ENCODE measurements around the gene SFXN2. TPM values are rescaled to one million over a fixed set of nuclear protein-coding genes. Genes with fewer than 3 reads are reported as not detected.

SFXN2 gene
- total RNA-seq, 1 donor from 2014 or later: 1.7 TPM

DNA sequence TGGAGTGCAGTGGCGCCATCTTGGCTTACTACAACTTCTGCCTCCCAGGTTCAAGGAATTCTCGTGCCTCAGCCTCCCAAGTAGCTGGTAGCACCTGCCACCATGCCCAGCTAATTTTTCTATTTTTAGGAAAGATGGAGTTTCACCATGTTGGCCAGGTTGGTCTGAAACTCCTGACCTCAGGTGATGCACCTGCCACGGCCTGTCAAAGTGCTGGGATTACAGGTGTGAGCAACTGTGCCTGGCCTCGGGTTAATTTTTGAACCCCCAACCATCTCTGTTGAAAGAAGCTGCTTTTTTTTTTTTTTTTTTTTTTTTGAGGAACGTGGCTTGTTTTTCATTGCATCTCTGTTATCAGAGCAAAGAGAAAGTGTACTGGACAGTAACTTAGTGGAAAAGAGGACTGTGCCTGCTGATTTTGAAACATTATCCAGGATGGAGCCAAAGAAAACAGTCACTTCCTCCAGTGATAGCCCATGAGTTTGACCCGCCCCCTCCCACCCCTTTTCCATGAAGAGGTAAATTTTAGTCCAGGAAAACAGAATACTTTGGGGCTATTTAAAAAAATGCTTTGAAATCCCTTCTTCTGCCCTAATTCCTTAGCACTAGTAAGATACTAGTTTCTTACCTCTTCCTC, 67.6 kb downstream of the SFXN2 start:
- DNase-seq (no peak), ATAC-seq (ENCODE audit: poor library complexity) (peak; percentile 58)
- intact Hi-C loops (cut with DNase I): no loop called here

DNA sequence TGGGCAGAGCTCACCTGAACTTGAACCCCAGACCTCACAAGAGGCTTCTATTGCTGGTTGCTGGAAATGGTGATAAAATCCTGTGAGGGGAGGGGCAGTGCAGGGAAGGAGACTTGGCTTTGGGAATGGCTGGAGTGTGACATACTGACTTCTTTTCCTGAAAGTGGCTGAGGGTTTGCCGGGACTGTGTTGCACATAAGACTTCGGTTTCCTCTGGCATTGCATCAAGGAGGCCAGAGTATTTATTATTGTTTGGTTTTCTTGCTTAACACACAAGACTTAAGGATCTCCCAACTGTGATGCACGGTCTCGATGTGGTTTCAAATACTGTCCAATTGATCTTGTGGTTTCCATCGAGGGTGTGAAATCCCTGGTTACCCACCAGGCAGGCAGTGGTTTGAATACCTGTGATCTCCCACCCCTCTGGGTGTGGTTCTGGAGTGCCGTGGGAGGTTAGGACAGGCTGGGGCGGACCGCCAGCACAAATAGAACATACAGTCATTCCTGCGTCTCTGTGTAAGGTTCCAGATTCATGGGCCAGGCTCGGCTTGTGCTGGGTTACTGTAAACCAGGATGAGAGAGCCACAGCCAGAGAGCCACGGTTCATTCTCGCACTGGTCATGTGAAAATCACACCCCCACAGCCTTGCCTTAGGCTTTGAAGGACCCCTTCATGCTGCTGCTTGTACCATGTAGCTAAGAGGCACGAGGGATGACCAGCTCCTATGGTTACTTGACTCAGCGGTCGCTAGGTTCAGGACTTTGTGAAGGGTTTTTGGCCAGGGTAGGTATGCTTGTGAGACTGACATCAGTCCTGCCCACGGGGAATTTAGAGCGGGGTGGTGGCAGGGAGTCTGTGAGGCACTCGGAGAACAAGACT, 68.5 kb downstream of the SFXN2 start:
- intact Hi-C loops (cut with DNase I): no loop called here
- DNase-seq (peak; percentile 78), ATAC-seq (ENCODE audit: poor library complexity) (peak; percentile 75)

GRCh38 chr10:102783568-102783967, 69.1 kb downstream of the SFXN2 start:
- intact Hi-C loops (cut with DNase I): no loop called here
- DNase-seq: no peak
- ATAC-seq (ENCODE audit: poor library complexity): peak; percentile 16

- DNase-seq (no peak), ATAC-seq (ENCODE audit: poor library complexity) (peak; percentile 19)
Measured at GRCh38 chr10:102785818-102786217, 71.4 kb downstream of the SFXN2 start.

DNA sequence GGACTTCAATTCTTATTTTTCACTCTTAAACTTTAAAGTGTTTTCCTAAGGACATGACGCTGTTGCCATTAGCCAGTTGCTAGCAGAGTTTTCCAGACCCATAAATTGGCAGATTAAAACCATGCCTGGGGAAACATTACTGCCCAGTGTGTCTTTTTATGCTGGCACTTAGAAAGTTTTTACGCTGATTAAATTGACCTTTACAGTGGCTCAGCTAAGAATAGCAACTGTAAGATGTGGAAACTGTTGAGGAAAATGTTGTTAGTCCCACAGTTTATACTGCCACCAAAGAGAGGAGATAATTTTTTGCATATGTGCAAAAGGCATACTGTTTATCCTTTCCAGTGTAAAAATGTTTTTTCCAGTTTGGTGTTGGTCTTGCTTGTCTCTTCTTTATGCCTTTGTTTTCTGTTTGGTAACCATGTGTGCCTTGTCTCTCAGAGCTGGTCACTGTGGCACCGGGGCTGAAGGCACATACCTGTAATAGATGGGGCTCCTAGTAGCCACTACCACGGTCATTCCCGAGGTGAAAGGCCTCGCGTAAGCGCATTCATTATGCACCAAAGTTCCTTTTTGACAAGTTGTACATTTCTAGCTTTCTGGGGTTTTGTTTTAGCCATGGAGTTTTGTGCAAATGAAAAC, 77.4 kb downstream of the SFXN2 start:
- intact Hi-C loops (cut with DNase I): no loop called here
- no peak for DNase-seq
- no peak for ATAC-seq (ENCODE audit: poor library complexity)

More at GRCh38 chr10:102785818-102786217, 71.4 kb downstream of the SFXN2 start:
- intact Hi-C loops (cut with DNase I): no loop called here

Other genes with a start within 250 kb of the SFXN2 start
- gene ACTR1A, start 211.9 kb upstream of the SFXN2 start, total RNA-seq: 90.6 TPM
- gene SUFU, start 210.7 kb upstream of the SFXN2 start, total RNA-seq: 7.6 TPM
- gene TRIM8, start 70.2 kb upstream of the SFXN2 start, total RNA-seq: 103 TPM
- gene ARL3, start 239 bp upstream of the SFXN2 start, total RNA-seq: 14.1 TPM
- 19.7 TPM for gene WBP1L, start 29.3 kb downstream of the SFXN2 start, total RNA-seq
- not detected for gene CYP17A1, start 122.8 kb downstream of the SFXN2 start, total RNA-seq
- gene BORCS7, start 139.6 kb downstream of the SFXN2 start, total RNA-seq: 11.1 TPM
- gene AS3MT, start 154.8 kb downstream of the SFXN2 start, total RNA-seq: 16.1 TPM
- 2.6 TPM for gene CNNM2, start 203.7 kb downstream of the SFXN2 start, total RNA-seq

Data from Right ventricle myocardium superior (tissue), 1 donor.